ENCODE data around the gene TBCD. TPM values are rescaled to one million over a fixed set of nuclear protein-coding genes. Genes with fewer than 3 reads are reported as not detected.
"Not testable (repeated sequence)": the region's sequence is repeated elsewhere in the genome, so short reads cannot be mapped to it uniquely, and the experiment has no call there.

TBCD gene
- total RNA-seq, 3 donors from 2014 or later, result 63.5 to 76.7 (median 66.1) TPM

- ATAC-seq (no peak), DNase-seq (no peak)
- Mint-ChIP-seq H3K27me3 (ENCODE audit: low read depth) (no peaks in the 10 kb centered on the region), H3K4me1 (ENCODE audit: low read depth) (peaks cover 18% of the 10 kb centered on the region), H3K36me3 (ENCODE audit: insufficient read depth) (peaks cover 34% of the 10 kb centered on the region), H3K9me3 (no peaks in the 10 kb centered on the region), H3K4me3 (no peak overlapping the region)
These were observed 20.2 kb downstream of the TBCD start for GRCh38 chr17:82772026-82772425.

DNA sequence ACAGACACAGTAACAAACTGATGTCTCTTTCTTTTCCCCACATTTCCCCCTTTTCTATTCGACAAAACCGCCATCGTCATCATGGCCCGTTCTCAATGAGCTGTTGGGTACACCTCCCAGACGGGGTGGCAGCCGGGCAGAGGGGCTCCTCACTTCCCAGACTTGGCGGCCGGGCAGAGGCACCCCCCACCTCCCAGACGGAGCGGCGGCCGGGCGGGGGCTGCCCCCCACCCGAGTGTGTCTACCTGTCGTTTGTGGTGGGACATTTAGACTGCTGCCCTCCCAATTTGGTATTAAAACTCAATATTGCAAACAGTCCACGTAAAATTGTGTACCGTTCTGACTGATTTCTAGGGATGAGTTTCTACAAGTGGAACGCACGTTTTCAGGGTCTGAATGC lies 22.6 kb downstream of the TBCD start:
- H3K36me3 Mint-ChIP-seq (ENCODE audit: insufficient read depth), result peaks cover 27% of the 10 kb centered on the region
- DNase-seq; H3K27me3 Mint-ChIP-seq (ENCODE audit: low read depth); ATAC-seq; H3K9me3 Mint-ChIP-seq; H3K4me3 Mint-ChIP-seq: not testable (repeated sequence)
- H3K4me1 Mint-ChIP-seq (ENCODE audit: low read depth), result peaks cover 18% of the 10 kb centered on the region

DNA sequence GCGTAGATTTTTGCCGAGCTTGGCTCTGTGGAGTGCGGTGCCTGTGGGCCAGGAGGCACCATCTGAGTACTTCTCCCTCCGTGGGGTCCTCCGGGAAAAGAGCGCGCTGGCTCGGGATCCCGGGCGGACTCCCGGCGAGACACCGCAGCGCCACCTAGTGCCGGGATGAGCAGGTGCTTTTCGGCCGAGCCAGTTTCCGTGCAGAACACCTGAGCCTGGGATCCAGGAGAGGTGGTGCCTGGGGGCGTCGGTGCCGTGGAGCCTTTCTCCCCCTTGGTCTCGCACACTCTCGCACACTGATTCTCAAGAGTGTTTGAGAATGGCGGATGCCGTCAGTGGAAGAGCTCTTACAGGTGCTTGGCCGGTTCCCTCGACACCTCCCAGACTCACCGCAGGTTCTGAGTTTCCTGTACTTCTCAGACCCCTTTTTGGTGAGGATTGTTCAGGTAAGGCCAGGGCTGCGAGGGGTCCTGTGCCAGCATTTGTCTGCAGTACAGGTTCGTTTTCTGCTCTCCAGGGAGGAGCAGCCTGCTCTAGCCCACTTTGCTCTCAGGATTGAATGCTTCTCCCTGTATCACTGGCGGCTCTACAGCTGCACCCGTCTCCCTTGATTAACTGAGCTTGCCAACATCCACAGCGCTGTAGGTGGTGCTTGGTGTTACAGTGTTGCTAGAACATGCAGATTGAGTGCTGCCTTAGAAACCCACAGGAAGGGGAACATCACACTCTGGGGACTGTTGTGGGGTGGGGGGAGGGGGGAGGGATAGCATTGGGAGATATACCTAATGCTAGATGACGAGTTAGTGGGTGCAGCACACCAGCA lies 23.3 kb downstream of the TBCD start:
- Mint-ChIP-seq H3K4me3 (no peak overlapping the region), H3K4me1 (ENCODE audit: low read depth) (peaks cover 18% of the 10 kb centered on the region), H3K9me3 (no peaks in the 10 kb centered on the region), H3K27me3 (ENCODE audit: low read depth) (no peaks in the 10 kb centered on the region), H3K36me3 (ENCODE audit: insufficient read depth) (peaks cover 23% of the 10 kb centered on the region)
- no peak for ATAC-seq
- DNase-seq, result peak; percentile 27

- H3K4me1 Mint-ChIP-seq (ENCODE audit: low read depth), result peaks cover 18% of the 10 kb centered on the region
These were observed 24.6 kb downstream of the TBCD start for GRCh38 chr17:82776454-82776853.

DNA sequence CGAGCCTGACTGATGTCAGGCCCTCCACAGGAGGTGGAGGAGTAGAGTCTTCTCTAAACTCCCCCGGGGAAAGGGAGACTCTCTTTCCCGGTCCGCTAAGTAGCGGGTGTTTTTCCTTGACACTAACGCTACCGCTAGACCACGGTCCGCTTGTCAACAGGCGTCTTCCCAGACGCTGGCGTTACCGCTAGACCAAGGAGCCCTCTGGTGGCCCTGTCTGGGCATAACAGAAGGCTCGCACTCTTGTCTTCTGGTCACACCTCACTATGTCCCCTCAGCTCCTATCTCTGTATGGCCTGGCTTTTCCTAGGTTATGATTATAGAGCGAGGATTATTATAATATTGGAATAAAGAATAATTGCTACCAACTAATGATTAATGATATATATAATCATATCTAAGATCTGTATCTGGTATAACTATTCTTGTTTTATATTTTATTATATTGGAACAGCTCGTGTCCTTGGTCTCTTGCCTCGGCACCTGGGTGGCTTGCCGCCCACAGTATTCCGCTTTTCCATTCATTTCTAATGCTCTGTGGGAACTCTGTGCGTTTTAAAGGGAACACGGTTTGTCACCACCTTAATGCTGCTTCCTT lies 26.0 kb downstream of the TBCD start:
- not testable (repeated sequence) for ATAC-seq; H3K9me3 Mint-ChIP-seq; DNase-seq; H3K4me3 Mint-ChIP-seq; H3K27me3 Mint-ChIP-seq (ENCODE audit: low read depth)
- Mint-ChIP-seq H3K36me3 (ENCODE audit: insufficient read depth) (peaks cover 12% of the 10 kb centered on the region), H3K4me1 (ENCODE audit: low read depth) (peaks cover 24% of the 10 kb centered on the region)

More at GRCh38 chr17:82776454-82776853, 24.6 kb downstream of the TBCD start:
- DNase-seq, result no peak
- H3K27me3 Mint-ChIP-seq (ENCODE audit: low read depth), result no peaks in the 10 kb centered on the region
- H3K9me3 Mint-ChIP-seq, result no peaks in the 10 kb centered on the region
- no peak overlapping the region for H3K4me3 Mint-ChIP-seq
- peaks cover 21% of the 10 kb centered on the region for H3K36me3 Mint-ChIP-seq (ENCODE audit: insufficient read depth)
- peak in 1 of 2 donors; percentile 30 for ATAC-seq

- H3K36me3 Mint-ChIP-seq (ENCODE audit: insufficient read depth), result peaks cover 10% of the 10 kb centered on the region
- peaks cover 27% of the 10 kb centered on the region for H3K4me1 Mint-ChIP-seq (ENCODE audit: low read depth)
- H3K9me3 Mint-ChIP-seq, result no peaks in the 10 kb centered on the region
- H3K4me3 Mint-ChIP-seq, result no peak overlapping the region
- no peak for DNase-seq
- H3K27me3 Mint-ChIP-seq (ENCODE audit: low read depth), result no peaks in the 10 kb centered on the region
- no peak for ATAC-seq
These were observed 27.7 kb downstream of the TBCD start for GRCh38 chr17:82779541-82779940.

DNA sequence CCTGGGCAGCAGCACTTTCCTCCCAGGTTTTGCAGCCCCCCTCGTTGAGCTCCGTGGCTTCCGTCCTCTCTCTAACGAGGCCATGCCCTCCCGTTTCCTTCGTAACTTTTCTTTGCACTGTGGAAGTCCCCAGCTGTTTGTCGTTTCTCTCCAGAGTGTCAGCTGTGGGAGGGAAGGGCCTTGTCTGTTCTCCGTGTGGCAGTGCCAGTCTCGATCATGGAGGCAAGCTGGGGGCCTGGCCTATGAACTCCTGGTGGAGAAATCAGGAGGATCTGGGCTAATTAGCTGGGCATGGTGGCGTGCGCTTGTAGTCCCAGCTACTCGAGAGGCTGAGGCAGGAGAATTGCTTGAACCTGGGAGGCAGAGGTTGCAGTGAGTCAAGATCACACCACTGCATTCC lies 28.3 kb downstream of the TBCD start:
- DNase-seq, result no peak
- Mint-ChIP-seq H3K36me3 (ENCODE audit: insufficient read depth) (peaks cover 10% of the 10 kb centered on the region), H3K4me3 (no peak overlapping the region), H3K9me3 (no peaks in the 10 kb centered on the region), H3K27me3 (ENCODE audit: low read depth) (no peaks in the 10 kb centered on the region), H3K4me1 (ENCODE audit: low read depth) (peaks cover 20% of the 10 kb centered on the region)
- no peak for ATAC-seq

DNA sequence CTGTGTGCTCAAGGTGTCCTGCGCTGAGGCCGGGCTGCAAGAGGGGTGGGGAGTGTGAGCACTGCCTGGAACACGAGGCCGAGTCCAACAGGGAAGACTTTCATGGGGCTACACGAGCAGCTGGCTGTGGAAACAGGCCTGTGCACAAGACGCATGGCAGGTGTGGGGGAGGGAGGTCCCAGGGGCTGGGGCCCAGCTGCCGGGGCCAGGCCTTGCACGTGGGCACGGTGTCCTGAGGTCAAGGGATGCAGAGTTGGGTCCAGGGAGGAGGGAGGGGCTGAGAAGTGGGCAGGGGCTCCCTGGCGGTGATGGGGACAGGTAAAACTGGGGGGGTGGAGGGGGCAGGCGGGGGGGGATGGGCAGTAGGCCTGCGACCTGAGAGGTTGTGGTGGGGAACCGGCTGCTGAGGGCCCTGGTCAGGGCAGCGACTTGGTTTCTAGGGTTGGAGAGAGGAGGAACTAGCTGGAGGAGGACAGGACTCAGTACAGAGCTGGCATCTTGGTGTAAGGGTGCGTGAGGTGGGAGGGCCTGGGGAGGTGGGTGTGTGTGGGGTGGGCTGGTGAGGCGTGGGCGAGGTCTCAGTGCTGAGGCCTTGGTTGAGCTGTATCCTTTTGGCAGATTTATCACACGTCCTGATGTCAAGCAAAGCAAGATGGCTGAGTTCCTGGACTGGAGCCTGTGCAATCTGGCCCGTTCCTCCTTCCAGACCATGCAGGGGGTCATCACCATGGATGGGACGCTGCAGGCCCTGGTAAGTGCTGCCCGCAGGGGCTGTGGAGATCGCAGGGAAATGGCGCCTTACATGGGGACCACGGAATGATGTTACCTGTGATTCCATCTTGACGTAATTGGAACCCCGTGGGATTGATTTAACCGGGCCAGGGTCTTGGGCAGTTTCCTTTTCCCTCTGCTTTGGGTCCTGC lies 29.4 kb downstream of the TBCD start:
- H3K27me3 Mint-ChIP-seq (ENCODE audit: low read depth), result no peaks in the 10 kb centered on the region
- peak; percentile 16 to 32 for ATAC-seq
- peaks cover 10% of the 10 kb centered on the region for H3K36me3 Mint-ChIP-seq (ENCODE audit: insufficient read depth)
- no peak for DNase-seq
- peaks cover 16% of the 10 kb centered on the region for H3K4me1 Mint-ChIP-seq (ENCODE audit: low read depth)
- no peaks in the 10 kb centered on the region for H3K9me3 Mint-ChIP-seq
- no peak overlapping the region for H3K4me3 Mint-ChIP-seq

DNA sequence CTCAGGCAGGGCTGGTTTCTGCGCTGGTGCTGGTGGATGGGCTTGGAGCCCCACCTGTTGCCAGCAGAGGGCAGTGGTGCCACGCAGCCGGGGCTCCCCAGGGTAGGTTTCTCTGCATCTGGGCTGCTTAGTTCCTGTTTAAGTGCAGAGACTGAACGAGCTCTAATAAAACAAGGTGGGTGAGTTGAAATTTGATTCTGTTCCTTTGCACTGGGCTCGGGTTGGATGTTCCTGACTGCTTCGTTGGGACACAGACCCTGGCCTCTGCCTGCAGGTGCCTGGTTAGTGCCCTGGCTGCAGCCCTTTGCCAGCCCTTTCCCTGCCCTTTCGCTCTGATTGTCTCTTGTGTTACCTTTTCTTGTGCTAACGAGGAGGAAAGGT lies 30.0 kb downstream of the TBCD start:
- no peak overlapping the region for H3K4me3 Mint-ChIP-seq
- no peaks in the 10 kb centered on the region for H3K9me3 Mint-ChIP-seq
- H3K36me3 Mint-ChIP-seq (ENCODE audit: insufficient read depth), result peaks cover 10% of the 10 kb centered on the region
- no peaks in the 10 kb centered on the region for H3K27me3 Mint-ChIP-seq (ENCODE audit: low read depth)
- DNase-seq (peak; percentile 84), ATAC-seq (peak; percentile 99 to 100)
- peaks cover 12% of the 10 kb centered on the region for H3K4me1 Mint-ChIP-seq (ENCODE audit: low read depth)

DNA sequence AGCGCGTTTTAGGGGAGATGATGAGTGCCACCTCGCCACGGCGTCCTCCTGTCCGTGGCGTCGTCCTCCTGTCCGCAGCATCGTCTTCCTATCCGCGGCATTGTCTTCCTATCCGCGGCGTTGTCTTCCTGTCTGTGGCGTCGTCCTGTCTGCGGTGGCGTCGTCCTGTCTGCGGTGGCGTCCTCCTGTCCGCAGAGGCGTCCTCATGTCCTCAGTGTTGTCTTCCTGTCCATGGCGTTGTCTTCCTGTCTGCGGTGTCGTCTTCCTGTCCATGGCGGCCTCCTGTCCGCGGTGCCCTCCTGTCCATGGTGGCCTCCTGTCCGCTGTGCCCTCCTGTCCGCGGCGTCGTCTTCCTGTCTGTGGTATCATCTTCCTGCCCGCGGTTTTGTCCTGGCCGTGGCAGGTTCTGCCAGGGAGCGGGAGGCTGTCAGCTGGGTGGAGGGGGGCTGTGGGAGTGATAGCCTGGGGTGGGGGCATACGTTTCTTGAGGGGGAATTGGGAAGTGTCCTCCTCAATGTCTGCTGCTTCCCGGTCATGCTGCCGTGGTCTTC lies 30.9 kb downstream of the TBCD start:
- no peak for ATAC-seq
- peaks cover 5% of the 10 kb centered on the region for H3K36me3 Mint-ChIP-seq (ENCODE audit: insufficient read depth)
- no peaks in the 10 kb centered on the region for H3K9me3 Mint-ChIP-seq
- H3K4me1 Mint-ChIP-seq (ENCODE audit: low read depth), result peaks cover 12% of the 10 kb centered on the region
- no peak for DNase-seq
- no peaks in the 10 kb centered on the region for H3K27me3 Mint-ChIP-seq (ENCODE audit: low read depth)
- no peak overlapping the region for H3K4me3 Mint-ChIP-seq

GRCh38 chr17:82783498-82783897 lies 31.6 kb downstream of the TBCD start:
- Mint-ChIP-seq H3K9me3 (no peaks in the 10 kb centered on the region), H3K4me3 (no peak overlapping the region), H3K27me3 (ENCODE audit: low read depth) (no peaks in the 10 kb centered on the region), H3K36me3 (ENCODE audit: insufficient read depth) (peaks cover 6% of the 10 kb centered on the region), H3K4me1 (ENCODE audit: low read depth) (peaks cover 12% of the 10 kb centered on the region)
- ATAC-seq (no peak), DNase-seq (no peak)

GRCh38 chr17:82785581-82785980 lies 33.7 kb downstream of the TBCD start:
- not testable (repeated sequence) for H3K27me3 Mint-ChIP-seq (ENCODE audit: low read depth); H3K4me3 Mint-ChIP-seq; DNase-seq; H3K36me3 Mint-ChIP-seq (ENCODE audit: insufficient read depth); H3K9me3 Mint-ChIP-seq; ATAC-seq
- peaks cover 12% of the 10 kb centered on the region for H3K4me1 Mint-ChIP-seq (ENCODE audit: low read depth)

GRCh38 chr17:82786427-82786826 lies 34.6 kb downstream of the TBCD start:
- no peak for ATAC-seq
- H3K4me1 Mint-ChIP-seq (ENCODE audit: low read depth), result peaks cover 12% of the 10 kb centered on the region

More at GRCh38 chr17:82786427-82786826, 34.6 kb downstream of the TBCD start:
- peaks cover 8% of the 10 kb centered on the region for H3K36me3 Mint-ChIP-seq (ENCODE audit: insufficient read depth)
- no peaks in the 10 kb centered on the region for H3K27me3 Mint-ChIP-seq (ENCODE audit: low read depth)
- H3K4me3 Mint-ChIP-seq, result no peak overlapping the region
- no peak for DNase-seq
- no peaks in the 10 kb centered on the region for H3K9me3 Mint-ChIP-seq

Data from activated T-cell treated with anti-CD3 and anti-CD28 coated beads, Interleukin-2, amount 50 U/mL, for 4 hours (primary cell).